A673 (cell line): Measurements from ENCODE around the gene DCUN1D5. TPM values are rescaled to one million over a fixed set of nuclear protein-coding genes. Genes with fewer than 3 reads are reported as not detected.
A peak's percentile ranks its signal among the peaks of the same experiment; 100 is the strongest.

Source experiments
- BruUV-seq: library from RNA; stranded (reverse); fragments of 400-500 nt; replicated peaks from 2 replicates; lab custom pipeline; 2021; lab: Mats Ljungman, UMichigan
- CTCF ChIA-PET: fragments of 300-600 bp; sonication (Branson Sonifier 250); formaldehyde crosslinking; loops from one replicate; lab custom pipeline; 2022; ENCODE audit warnings: antibody characterized with exemption; lab: Charles Lee
- POLR2A ChIA-PET: fragments of 300-600 bp; sonication (Branson Sonifier 250); formaldehyde crosslinking; loops from one replicate; lab custom pipeline; 2022; ENCODE audit warnings: antibody characterized with exemption; ENCODE audit not compliant: low non-redundant PET; lab: Charles Lee
- DNase-seq: peaks from one replicate; pipeline ENCODE4 v3.0.0-alpha.2; 2015; ENCODE audit warnings: low spot score
- H3K27ac ChIP-seq: fragments of 200-600 bp; sonication (generic); 2 replicates; pipeline ENCODE4 v1.5.1; 2016; ENCODE audit warnings: mixed run types, low read depth, mild to moderate bottlenecking, mixed read lengths, antibody characterized with exemption, low read length; ENCODE audit not compliant: poor library complexity, severe bottlenecking
- H3K27me3 ChIP-seq: fragments of 200-600 bp; sonication (generic); replicated peaks from 2 replicates; pipeline ENCODE4 v1.6.1; 2017; ENCODE audit warnings: mixed run types, low read depth, mild to moderate bottlenecking, mixed read lengths, antibody characterized with exemption, low read length; ENCODE audit not compliant: insufficient read depth, poor library complexity
- H3K36me3 ChIP-seq: fragments of 200-600 bp; sonication (generic); 2 replicates; pipeline ENCODE4 v1.6.1; 2016; ENCODE audit warnings: mixed run types, mild to moderate bottlenecking, mixed read lengths, antibody characterized with exemption, low read length; ENCODE audit not compliant: insufficient read depth, poor library complexity, severe bottlenecking
- H3K4me1 ChIP-seq: fragments of 200-600 bp; sonication (generic); 2 replicates; pipeline ENCODE4 v1.6.1; 2017; ENCODE audit warnings: mixed run types, mild to moderate bottlenecking, mixed read lengths, antibody characterized with exemption, low read length; ENCODE audit not compliant: insufficient read depth, poor library complexity, severe bottlenecking
- H3K4me3 ChIP-seq: fragments of 200-600 bp; sonication (generic); 2 replicates; pipeline ENCODE4 v1.5.1; 2016; ENCODE audit warnings: low read depth, mixed run types, mild to moderate bottlenecking, mixed read lengths, low read length; ENCODE audit not compliant: poor library complexity, severe bottlenecking
- H3K9me3 ChIP-seq: fragments of 200-600 bp; sonication (generic); 2 replicates; pipeline ENCODE4 v1.6.1; 2016; ENCODE audit warnings: mixed run types, low read depth, mild to moderate bottlenecking, mixed read lengths, antibody characterized with exemption, low read length; ENCODE audit not compliant: poor library complexity, severe bottlenecking
- EZH2 ChIP-seq: fragments of 200-600 bp; sonication (generic); IDR thresholded peaks from 2 replicates; pipeline ENCODE4 v1.6.1; 2017; ENCODE audit warnings: borderline replicate concordance, low read depth, mild to moderate bottlenecking, mixed read lengths, antibody characterized with exemption, low read length; ENCODE audit not compliant: poor library complexity, severe bottlenecking
- intact Hi-C: fragments of 100-400 bp; cut with micrococcal nuclease; formaldehyde crosslinking; loops from one replicate; pipeline ENCODE4 v1.10.0; 2022; ENCODE audit not compliant: unreplicated experiment
- total RNA-seq: library from RNA; stranded (reverse); gene quantifications from 2 replicates; pipeline ENCODE4 v1.2.3, GENCODE V29; 2021
- TF ChIP-seq, protein P1 (sequence below): fragments of 300-800, 200-600 bp; sonication (generic); conservative IDR thresholded peaks from 2 replicates; pipeline ENCODE4 v1.5.1; 2017; ENCODE audit warnings: low read depth, mild to moderate bottlenecking, antibody characterized with exemption, low read length, moderate library complexity, mixed read lengths

Gene DCUN1D5
- total RNA-seq, 1 experiment from 2014 or later: 102 TPM

- no TSS peak for BruUV-seq
- Histone ChIP-seq H3K4me3 (no peak overlapping the region), H3K27ac (no peak overlapping the region), H3K9me3 (no peaks in the 10 kb centered on the region), H3K36me3 (peaks cover 86% of the 10 kb centered on the region), H3K4me1 (peaks cover 8% of the 10 kb centered on the region), H3K27me3 (no peaks in the 10 kb centered on the region)
- no peak for DNase-seq
- no peak for TF ChIP-seq EZH2
- TF ChIP-seq, protein P1, sequence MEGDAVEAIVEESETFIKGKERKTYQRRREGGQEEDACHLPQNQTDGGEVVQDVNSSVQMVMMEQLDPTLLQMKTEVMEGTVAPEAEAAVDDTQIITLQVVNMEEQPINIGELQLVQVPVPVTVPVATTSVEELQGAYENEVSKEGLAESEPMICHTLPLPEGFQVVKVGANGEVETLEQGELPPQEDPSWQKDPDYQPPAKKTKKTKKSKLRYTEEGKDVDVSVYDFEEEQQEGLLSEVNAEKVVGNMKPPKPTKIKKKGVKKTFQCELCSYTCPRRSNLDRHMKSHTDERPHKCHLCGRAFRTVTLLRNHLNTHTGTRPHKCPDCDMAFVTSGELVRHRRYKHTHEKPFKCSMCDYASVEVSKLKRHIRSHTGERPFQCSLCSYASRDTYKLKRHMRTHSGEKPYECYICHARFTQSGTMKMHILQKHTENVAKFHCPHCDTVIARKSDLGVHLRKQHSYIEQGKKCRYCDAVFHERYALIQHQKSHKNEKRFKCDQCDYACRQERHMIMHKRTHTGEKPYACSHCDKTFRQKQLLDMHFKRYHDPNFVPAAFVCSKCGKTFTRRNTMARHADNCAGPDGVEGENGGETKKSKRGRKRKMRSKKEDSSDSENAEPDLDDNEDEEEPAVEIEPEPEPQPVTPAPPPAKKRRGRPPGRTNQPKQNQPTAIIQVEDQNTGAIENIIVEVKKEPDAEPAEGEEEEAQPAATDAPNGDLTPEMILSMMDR: no peak
- CTCF ChIA-PET: no interaction called here
- intact Hi-C loops: no loop called here
- POLR2A ChIA-PET: no interaction called here
These were observed 12.1 kb downstream of the DCUN1D5 start for GRCh38 chr11:103079833-103080232.

GRCh38 chr11:103078710-103079109, 13.2 kb downstream of the DCUN1D5 start:
- H3K27me3 ChIP-seq: no peaks in the 10 kb centered on the region
- peaks cover 75% of the 10 kb centered on the region for H3K36me3 ChIP-seq
- H3K4me1 ChIP-seq: peaks cover 8% of the 10 kb centered on the region
- TF ChIP-seq, protein P1: no peak
- TF ChIP-seq EZH2: no peak
- no peak for DNase-seq
- H3K4me3 ChIP-seq: no peak overlapping the region
- CTCF ChIA-PET: no interaction called here
- no peaks in the 10 kb centered on the region for H3K9me3 ChIP-seq
- H3K27ac ChIP-seq: no peak overlapping the region
- intact Hi-C loops: no loop called here
- no TSS peak for BruUV-seq
- POLR2A ChIA-PET: no interaction called here

DNA sequence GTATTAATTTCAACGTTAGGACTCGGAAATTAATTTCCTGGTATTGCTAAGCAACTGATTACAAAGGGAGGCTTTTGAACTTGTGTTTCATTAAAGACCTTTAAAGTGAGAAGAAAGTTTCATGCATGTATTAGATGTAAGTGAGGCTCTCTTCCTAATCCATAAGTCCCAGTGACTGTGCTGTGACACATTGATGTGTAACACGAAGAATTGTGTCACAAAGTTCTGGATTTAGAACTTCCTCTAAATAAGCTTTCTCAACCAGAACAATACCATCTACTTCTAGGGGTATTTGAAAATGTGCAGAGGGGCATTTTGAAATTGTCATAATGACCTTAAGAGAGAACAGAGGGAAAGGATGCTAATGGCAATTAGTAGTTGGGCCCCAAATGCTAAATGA, 14.4 kb downstream of the DCUN1D5 start:
- Histone ChIP-seq H3K9me3 (no peaks in the 10 kb centered on the region), H3K4me3 (no peak overlapping the region), H3K4me1 (peaks cover 8% of the 10 kb centered on the region), H3K36me3 (peaks cover 66% of the 10 kb centered on the region), H3K27me3 (no peaks in the 10 kb centered on the region), H3K27ac (no peak overlapping the region)
- intact Hi-C loops: no loop called here
- ChIA-PET CTCF (no interaction called here), POLR2A (no interaction called here)
- BruUV-seq: TSS peak; percentile 9
- DNase-seq: no peak
- TF ChIP-seq, protein P1: no peak
- TF ChIP-seq EZH2: no peak
